ENCODE measurements around the gene FOXB1.

FOXB1 gene

DNA sequence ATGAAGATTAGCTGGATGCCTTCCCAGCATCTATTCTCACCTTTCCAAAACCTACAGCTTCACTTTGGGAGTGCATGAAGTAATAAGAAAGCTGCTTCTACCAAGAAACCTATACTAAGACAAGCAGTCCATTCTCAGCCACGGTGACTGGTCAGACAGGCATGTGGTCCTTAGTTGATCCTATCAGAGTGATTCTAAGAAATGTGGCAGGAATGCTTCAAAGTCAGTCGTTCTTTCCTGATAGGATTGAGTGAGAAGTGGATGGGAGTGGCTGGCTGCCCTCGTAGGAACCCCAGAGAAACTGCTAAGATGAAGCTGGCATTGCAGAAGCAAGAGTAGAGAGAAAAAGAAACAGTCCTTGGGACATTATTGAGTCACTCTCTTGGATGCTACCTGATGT, 16.6 kb downstream of the FOXB1 start:
- no peak for DNase-seq (ENCODE audit: low spot score)

DNA sequence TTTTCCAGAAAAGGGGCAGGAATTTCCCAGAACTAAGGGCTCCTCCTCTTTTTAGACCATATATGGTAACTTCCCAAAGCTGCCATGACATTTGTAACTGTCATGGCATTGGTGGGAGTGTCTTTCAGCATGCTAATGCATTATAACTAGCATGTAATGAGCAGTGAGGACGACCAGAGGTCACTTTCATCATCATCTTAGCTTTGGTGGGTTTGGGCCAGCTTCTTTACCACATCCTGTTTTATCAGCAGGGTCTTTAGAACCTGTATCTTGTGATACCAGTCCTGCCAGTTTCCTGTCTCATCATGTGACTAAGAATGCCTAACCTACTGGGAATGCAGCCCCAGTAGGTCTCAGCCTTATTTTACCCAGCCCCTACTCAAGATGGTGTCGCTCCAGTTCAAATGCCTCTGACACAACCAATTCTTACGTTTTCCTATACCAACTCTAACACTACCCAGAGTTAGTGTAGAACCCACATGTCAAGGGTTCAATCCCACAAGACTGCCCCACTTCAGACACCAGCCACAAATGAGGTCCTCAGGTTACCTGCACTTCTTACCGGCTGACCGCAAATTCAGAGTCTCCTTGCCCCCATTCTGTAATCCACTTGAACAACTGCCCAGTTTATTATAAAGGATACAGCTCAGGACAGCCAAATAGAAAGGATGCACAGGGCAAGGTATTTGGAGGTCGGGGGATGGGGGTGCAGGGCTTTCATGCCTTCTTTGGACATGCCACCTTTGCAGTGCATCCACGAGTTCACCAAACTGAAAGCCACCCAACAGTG, 17.7 kb downstream of the FOXB1 start:
- no peak for DNase-seq (ENCODE audit: low spot score)

GRCh38 chr15:60022379-60022741, 18.2 kb downstream of the FOXB1 start:
- DNase-seq (ENCODE audit: low spot score) = no peak

- no peak for DNase-seq (ENCODE audit: low spot score)
These were observed 22.4 kb downstream of the FOXB1 start for GRCh38 chr15:60026555-60026954.

GRCh38 chr15:60035344-60035743, 31.2 kb downstream of the FOXB1 start:
- DNase-seq (ENCODE audit: low spot score) = no peak

DNA sequence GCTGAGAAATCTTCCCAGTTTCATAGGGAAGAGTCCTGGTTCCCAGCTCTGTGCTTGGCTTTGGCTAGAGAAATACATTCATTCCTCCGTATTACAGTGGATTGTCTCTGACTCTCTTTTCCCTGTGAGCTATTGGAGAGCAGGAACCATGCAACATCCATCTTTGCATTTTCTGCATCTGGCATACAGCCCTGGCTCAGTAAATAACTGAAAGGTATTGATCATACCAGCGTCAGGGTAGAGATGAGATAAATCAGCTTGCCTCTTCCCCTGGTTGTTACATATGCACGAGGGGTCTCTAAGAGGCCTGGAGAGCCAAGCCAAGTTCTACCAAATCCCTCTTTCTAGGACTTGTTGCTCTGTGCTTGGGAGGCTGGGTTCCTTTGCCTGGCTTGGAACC, 35.2 kb downstream of the FOXB1 start:
- DNase-seq (ENCODE audit: low spot score) = no peak

GRCh38 chr15:60043744-60044435, 39.8 kb downstream of the FOXB1 start:
- no peak for DNase-seq (ENCODE audit: low spot score)

DNA sequence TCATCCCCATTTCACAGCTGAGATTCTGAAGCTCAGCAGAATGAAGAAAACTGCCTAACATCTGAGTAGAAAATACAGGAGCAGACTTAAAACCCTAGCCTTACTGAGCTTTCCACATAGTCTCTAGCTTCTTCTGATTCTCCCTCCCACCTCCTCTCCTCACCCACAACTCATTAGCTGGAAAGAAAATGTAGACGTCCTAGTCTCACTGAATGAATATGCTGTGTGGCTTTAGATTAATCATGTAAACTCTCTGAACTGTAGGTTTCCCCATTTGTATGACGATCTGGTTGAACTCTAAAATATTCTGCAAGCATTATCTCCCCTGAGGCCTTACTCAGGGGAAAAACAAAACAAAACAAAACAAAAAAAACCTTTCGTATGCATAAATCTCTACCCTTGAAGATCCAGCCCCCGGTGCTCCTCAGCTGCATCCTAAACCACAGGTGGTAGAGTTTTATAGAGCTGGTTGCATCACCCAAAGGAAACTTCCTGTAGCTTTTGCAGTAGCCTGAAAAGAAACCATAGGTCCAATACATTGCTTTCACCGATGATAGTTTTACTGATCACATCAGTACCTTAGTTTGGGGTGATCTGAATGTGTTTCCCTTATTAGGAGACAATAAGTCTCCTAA, 40.6 kb downstream of the FOXB1 start:
- DNase-seq (ENCODE audit: low spot score) = no peak

GRCh38 chr15:60047701-60048100, 43.6 kb downstream of the FOXB1 start:
- DNase-seq (ENCODE audit: low spot score) = no peak

DNA sequence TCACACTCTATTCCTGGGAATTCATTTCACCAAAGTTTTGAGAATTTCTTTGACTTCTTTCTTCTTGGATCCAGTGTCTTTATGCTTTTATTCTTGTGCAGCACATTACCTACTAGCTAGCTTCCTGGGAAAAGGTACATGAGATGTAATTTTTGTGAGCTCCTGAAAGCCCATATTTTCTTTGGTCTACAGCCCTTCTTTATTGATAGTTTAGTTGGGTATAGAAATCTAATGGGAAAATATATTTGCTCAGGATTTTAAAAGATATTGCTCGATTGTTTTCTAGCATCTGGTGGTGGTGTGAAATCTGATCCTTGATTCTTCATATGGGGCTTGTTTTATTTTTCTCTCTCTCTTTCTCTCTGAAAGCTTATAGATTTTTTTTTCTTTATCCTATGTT, 45.8 kb downstream of the FOXB1 start:
- no peak for DNase-seq (ENCODE audit: low spot score)

- DNase-seq (ENCODE audit: low spot score) = no peak
These were observed 48.7 kb downstream of the FOXB1 start for GRCh38 chr15:60052796-60053195.

GRCh38 chr15:60054472-60054871, 50.4 kb downstream of the FOXB1 start:
- DNase-seq (ENCODE audit: low spot score) = no peak
